ENCODE data around the gene SPEF1.

SPEF1 gene

GRCh38 chr20:3728354-3728753 is 52.9 kb downstream of the SPEF1 start:
- no peak for DNase-seq
